Activated CD4-positive, alpha-beta T cell treated with anti-CD3 and anti-CD28 coated beads, Interleukin-2, amount 50 U/mL, for 4 hours (primary cell): ENCODE results near the gene DCUN1D2.
"Not testable (repeated sequence)": the region's sequence is repeated elsewhere in the genome, so short reads cannot be mapped to it uniquely, and the experiment has no call there.

Experiments used
- DNase-seq, 2 experiments: peaks; one replicate each; pipeline ENCODE4 v3.0.0-alpha.2; 2020

Gene DCUN1D2

DNA sequence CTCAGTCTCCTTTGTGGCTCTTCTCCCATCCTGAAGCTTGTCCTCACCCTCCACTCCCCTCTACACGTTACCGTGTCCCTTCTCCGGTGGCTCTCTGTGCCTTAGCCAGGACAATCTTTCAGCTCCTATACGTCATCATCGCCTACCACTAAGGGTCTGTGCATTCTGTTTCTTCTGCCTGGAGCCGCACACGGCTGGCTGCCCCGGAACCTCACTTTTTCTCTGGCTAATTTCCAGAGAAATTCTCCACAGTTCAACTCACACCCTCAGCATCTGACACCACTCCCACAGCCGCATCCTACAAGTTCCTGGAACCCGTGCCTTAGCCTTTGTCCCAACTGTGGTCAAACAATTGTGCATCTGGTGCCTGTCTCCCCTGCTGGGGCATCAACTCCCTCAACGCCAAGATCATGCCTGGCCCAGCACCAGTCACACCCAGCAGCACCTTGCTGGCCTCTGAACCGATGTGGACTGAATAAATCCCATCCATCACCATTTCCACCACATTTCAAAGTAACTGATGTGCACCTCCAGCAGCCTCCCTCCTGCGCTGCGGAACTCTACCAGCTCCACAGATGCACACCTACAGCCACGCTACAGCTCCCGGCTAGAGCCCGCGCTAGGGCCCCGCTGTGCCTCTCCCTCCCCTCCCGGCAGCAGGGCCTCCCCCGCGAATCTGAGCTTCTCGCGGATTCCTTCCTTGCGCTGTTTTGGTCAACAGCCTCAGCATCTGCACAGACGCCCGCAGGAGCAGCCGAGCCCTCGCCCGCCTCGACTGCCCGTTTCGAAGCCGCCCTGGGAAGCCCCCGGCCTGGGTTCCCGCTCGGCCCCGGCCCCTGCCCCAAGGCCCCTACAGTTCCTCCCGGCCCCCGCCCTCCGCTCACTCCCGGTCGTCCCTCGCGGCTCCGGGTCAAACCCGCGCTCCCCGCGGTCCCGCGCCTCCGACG is 689 bp downstream of the DCUN1D2 start:
- DNase-seq = peak; percentile 12 to 21

DNA sequence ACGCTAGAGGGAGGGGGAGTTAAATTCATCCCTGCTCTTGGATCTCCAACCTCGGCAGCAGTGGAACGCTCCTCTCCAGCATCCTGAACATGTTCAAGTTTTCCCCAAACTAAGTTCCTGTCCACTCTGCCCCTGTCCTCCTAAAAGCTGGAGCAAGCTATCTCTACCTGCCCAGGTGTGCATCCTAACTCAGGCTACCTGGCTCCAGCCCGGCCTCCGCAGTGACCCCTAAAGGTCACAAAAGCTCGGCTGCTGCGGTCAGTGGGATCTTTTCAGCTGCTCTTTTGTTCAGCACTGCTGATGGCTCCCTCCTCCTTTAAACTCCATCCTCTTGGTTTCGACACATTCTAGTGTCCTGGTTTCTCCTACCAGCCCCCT is 1.4 kb downstream of the DCUN1D2 start:
- no peak for DNase-seq

GRCh38 chr13:113488283-113488682 is 2.2 kb downstream of the DCUN1D2 start:
- DNase-seq = no peak

DNA sequence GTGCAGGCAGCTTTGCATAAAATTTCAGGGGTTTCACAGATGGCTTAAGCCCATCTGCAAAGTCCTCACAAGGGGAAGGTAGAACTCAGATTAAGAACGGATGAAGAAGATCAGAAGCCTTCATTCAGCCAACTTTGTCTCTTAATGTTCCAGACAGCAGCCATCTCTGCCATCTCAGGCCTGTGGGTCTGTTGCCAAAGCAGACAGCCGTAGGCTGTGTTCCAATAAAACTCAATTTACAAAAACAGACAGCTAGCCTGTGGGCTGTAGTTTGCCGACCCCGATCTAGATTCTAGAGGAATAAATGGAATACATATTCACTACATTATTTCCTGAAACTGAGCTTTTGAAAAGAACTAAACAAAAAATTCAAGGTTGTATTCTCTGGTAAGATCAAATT is 3.8 kb downstream of the DCUN1D2 start:
- no peak for DNase-seq

GRCh38 chr13:113485545-113485944 is 5.0 kb downstream of the DCUN1D2 start:
- no peak for DNase-seq

- DNase-seq = no peak
Observed at GRCh38 chr13:113483504-113484293, 6.8 kb downstream of the DCUN1D2 start.

DNA sequence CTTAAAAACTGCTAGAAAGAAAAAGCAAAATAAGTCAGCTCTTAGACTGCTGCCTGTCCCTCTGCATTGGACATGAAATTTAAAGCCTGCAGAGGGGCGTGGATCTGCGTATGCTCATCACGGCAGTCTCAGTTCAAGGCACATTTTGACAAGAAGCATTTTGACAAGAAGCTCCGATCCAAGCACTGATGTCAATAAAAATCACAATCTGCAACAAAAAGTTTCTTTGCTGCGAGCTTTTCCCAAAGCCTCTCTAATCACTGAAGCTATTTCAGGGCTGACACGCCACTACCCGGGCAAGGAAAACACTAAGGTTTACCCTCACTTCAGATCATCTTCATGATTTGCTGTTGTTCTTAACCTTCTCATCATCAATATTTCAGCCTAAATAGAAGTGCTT is 7.4 kb downstream of the DCUN1D2 start:
- no peak for DNase-seq

- DNase-seq = no peak
Observed at GRCh38 chr13:113479179-113479578, 11.3 kb downstream of the DCUN1D2 start.

DNA sequence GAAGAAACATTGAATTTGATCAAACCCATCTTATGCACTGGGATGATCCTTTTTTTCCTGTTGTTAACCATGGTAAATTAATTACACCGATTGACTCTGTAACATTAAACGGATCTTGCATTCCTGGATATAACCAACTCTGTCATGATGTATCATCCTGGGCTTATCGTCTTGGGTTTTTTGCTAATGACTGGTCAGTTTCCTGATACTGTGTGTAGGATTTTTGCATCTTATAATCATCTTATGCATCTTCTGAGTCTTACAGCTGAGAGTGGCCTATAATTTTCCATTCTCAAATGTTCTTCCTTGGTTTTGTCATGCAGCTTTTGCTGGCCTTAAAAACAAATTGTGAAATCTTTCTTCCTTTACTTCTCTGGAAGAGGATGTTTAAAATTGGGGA is 12.8 kb downstream of the DCUN1D2 start:
- no peak for DNase-seq

DNA sequence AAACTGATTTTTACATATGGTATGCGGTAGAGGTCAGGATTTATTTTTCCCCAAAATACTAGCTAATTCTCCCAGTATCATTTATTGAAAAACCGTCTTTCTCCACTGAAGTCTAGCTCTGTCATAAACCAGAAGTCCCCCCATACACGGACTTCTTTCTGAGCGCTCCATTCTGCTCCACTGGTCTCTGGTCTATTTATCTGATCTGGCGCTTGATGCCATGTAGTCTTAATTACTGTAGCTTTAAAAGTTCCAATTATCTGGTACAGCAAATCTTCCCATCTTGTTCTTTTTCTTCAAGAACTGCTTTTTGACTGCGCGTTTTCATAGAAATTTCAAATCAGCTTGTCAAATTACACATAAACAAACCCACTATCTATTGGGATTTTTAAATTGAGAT is 13.7 kb downstream of the DCUN1D2 start:
- no peak for DNase-seq

DNA sequence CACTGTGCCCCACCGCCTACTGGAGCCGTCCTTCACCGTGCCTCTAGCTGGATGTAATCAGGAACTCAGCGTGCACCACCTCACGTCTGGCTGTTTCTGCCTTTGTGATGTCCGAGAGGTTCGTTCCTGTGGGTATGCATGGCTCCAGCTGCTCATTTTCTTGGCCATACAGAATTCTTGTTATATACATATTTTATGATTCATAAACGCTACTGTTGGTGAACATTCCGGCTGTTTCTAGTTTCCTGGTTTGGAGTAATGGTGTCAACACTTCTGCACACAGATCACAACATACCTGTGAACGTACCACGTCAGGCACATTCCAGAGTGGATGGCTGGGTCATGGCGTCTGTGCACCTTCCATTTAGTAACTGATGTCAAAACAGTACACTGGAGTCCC is 14.6 kb downstream of the DCUN1D2 start:
- no peak for DNase-seq

- no peak for DNase-seq
Observed at GRCh38 chr13:113475280-113475679, 15.2 kb downstream of the DCUN1D2 start.

DNA sequence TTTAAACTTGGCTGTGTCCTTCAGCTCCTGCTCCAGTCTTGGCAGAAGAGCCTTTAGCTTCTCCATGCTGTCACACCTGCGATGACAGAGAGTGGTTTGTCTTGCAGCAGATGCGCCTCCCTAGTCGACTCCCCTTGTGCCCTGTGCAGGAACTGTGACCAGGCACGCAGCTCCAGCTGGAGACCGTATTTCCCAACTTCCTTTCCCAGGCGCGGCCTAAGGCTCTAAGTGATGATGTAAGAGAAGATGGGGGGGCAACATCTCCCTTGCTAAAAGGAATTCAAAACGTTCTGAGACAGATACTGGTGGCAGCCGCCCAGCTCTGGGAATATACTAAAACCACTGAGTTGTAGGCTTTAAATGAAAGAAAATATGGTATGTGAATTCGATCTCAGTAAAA is 16.3 kb downstream of the DCUN1D2 start:
- no peak for DNase-seq

- no peak for DNase-seq
Observed at GRCh38 chr13:113472355-113473025, 18.0 kb downstream of the DCUN1D2 start.

- DNase-seq = no peak
Observed at GRCh38 chr13:113471844-113472243, 18.7 kb downstream of the DCUN1D2 start.

DNA sequence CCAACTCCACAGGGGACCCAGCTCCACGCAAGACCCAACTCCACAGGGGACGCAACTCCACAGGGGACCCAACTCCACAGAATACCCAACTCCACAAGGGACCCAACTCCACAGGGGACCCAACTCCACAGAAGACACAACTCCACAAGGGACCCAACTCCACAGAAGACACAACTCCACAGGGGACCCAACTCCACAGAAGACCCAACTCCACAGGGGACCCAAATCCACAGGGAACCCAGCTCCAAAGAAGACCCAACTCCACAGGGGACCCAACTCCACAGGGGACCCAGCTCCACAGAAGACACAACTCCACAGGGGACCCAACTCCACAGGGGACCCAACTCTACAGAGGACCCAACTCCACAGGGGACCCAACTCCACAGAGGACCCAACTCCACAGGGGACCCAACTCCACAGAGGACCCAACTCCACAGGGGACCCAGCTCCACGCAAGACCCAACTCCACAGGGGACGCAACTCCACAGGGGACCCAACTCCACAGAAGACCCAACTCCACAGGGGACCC is 19.8 kb downstream of the DCUN1D2 start:
- DNase-seq = not testable (repeated sequence)

- DNase-seq = no peak
Observed at GRCh38 chr13:113470073-113470472, 20.4 kb downstream of the DCUN1D2 start.

- DNase-seq = no peak
Observed at GRCh38 chr13:113469582-113469981, 20.9 kb downstream of the DCUN1D2 start.

GRCh38 chr13:113468472-113469201 is 21.9 kb downstream of the DCUN1D2 start:
- no peak for DNase-seq

DNA sequence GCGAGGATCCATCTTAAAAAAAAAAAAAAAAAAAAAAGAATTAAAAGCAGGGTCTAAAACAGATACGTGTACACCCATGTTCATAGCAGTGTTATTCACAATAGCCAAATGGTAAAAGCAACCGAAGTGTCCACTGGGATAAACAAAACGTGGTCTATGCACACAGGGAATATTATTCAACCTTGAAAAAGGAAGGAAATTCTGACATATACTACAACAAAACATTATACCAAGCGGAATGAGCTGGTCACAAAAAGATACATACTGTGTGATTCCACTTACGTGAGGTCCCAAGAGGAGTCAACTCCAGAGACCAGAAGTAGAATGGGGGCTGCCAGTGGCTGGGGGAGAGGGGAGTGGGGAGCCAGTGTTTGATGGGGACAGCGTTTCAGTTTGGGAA is 22.5 kb downstream of the DCUN1D2 start:
- DNase-seq = no peak

- DNase-seq = no peak
Observed at GRCh38 chr13:113466383-113466782, 24.1 kb downstream of the DCUN1D2 start.

GRCh38 chr13:113465300-113465699 is 25.2 kb downstream of the DCUN1D2 start:
- DNase-seq = no peak
